K562 (cell line): ENCODE data around the gene HBB. TPM values are rescaled to one million over a fixed set of nuclear protein-coding genes. Genes with fewer than 3 reads are reported as not detected.
A peak's percentile ranks its signal among the peaks of the same experiment; 100 is the strongest.

Experiments
- BRD9 ChIP-seq: fragments of 450-650 bp; IDR thresholded peaks from 2 replicates; pipeline ENCODE4 v1.6.1; 2018; ENCODE audit warnings: low read depth; ENCODE audit not compliant: partially characterized antibody
- CHCHD3 ChIP-seq: fragments of 250-450 bp; sonication (Bioruptor Pico); IDR thresholded peaks from 2 replicates; pipeline ENCODE4 v2.1.2; 2022; ENCODE audit warnings: mild to moderate bottlenecking
- DIDO1 ChIP-seq: fragments of 450-650 bp; IDR thresholded peaks from 2 replicates; pipeline ENCODE4 v1.6.1; 2016; ENCODE audit warnings: low read depth, missing biosample characterization, missing genetic modification characterization
- JUNB ChIP-seq: fragments of 450-650 bp; formaldehyde crosslinking; conservative IDR thresholded peaks from 2 replicates; pipeline ENCODE4 v1.4.0; 2020; ENCODE audit warnings: mild to moderate bottlenecking
- MECOM ChIP-seq: fragments of 250-450 bp; sonication (Bioruptor Pico); IDR thresholded peaks from 2 replicates; pipeline ENCODE4 v1.8.0; 2022; ENCODE audit warnings: inconsistent platforms
- MTA3 ChIP-seq: fragments of 450-650 bp; formaldehyde crosslinking; IDR thresholded peaks from 2 replicates; pipeline ENCODE4 v1.6.1; 2017; ENCODE audit warnings: mild to moderate bottlenecking, borderline replicate concordance
- NCOA2 ChIP-seq, 2 experiments: fragments of 450-650 bp; IDR thresholded peaks; 2 replicates each; pipeline ENCODE4 v1.6.1; 2018; ENCODE audit warnings: mild to moderate bottlenecking in 2 of 2, moderate library complexity in 1 of 2; ENCODE audit not compliant: partially characterized antibody in 2 of 2
- PTBP1 ChIP-seq: fragments of 200-400 bp; formaldehyde crosslinking; IDR thresholded peaks from 2 replicates; pipeline ENCODE4 v1.6.1; 2017; ENCODE audit warnings: low read depth, low read length
- SMARCC2 ChIP-seq: fragments of 450-650 bp; IDR thresholded peaks from 2 replicates; pipeline ENCODE4 v1.6.1; 2017; ENCODE audit warnings: antibody characterized with exemption, moderate library complexity, mild to moderate bottlenecking, low read depth
- SNIP1 ChIP-seq: fragments of 450-650 bp; IDR thresholded peaks from 2 replicates; pipeline ENCODE4 v1.7.1; 2017; ENCODE audit warnings: low read depth, mild to moderate bottlenecking
- SP1 ChIP-seq: sonication (generic); formaldehyde crosslinking; IDR thresholded peaks from 2 replicates; pipeline ENCODE4 v1.8.1; 2022; ENCODE audit warnings: mild to moderate bottlenecking, missing genetic modification reagents
- TAF1 ChIP-seq: IDR thresholded peaks from 2 replicates; pipeline ENCODE4 v1.6.1; 2011; ENCODE audit warnings: mild to moderate bottlenecking, low read length, moderate library complexity; ENCODE audit not compliant: insufficient read depth, control insufficient read depth, severe bottlenecking; ENCODE audit errors: extremely low read depth
- THRAP3 ChIP-seq: fragments of 450-650 bp; IDR thresholded peaks from 2 replicates; pipeline ENCODE4 v1.6.1; 2016; ENCODE audit warnings: mild to moderate bottlenecking, inconsistent platforms, borderline replicate concordance
- ZNF184 ChIP-seq: sonication (generic); formaldehyde crosslinking; IDR thresholded peaks from 2 replicates; pipeline ENCODE4 v1.5.0; 2020; ENCODE audit warnings: missing genetic modification reagents
- ZNF253 ChIP-seq: fragments of 250-450 bp; sonication (Bioruptor Pico); conservative IDR thresholded peaks from 2 replicates; pipeline ENCODE4 v1.6.1; 2021; ENCODE audit warnings: mild to moderate bottlenecking
- ZNF316 ChIP-seq: fragments of 450-650 bp; IDR thresholded peaks from 2 replicates; pipeline ENCODE4 v1.6.1; 2016
- ZNF347 ChIP-seq: fragments of 450-650 bp; formaldehyde crosslinking; IDR thresholded peaks from 2 replicates; pipeline ENCODE4 v1.4.0; 2020; ENCODE audit warnings: low read depth, mild to moderate bottlenecking, moderate library complexity
- ZNF696 ChIP-seq: fragments of 250-450 bp; sonication (Bioruptor Pico); conservative IDR thresholded peaks from 2 replicates; pipeline ENCODE4 v1.4.0; 2020; ENCODE audit warnings: mild to moderate bottlenecking, moderate library complexity
- ZNF76 ChIP-seq: fragments of 250-450 bp; sonication (Bioruptor Pico); IDR thresholded peaks from 2 replicates; pipeline ENCODE4 v1.4.0; 2020; ENCODE audit warnings: mild to moderate bottlenecking, moderate library complexity, borderline replicate concordance
- polyA plus RNA-seq, 8 experiments: library from polyadenylated mRNA; depleted of rRNA in 4 of 8; stranded (reverse) in 5 of 8; unstranded in 3 of 8; fragments of >200 nt; fragmentation: Nextera tagmentation in 2 of 8; fragmentation: Illumina TruSeq in 1 of 8; extraction: Ambion mirVana in 2 of 8; extraction: Trizol in 1 of 8; gene quantifications; 2 replicates each; pipeline versions ENCODE4 v1.2.1 to v1.2.3, GENCODE V29; 2011 to 2014; ENCODE audit warnings: inconsistent platforms in 1 of 8, missing spikeins in 1 of 8
- total RNA-seq, 7 experiments: library from RNA; depleted of rRNA in 6 of 7; stranded (reverse); fragments of >200 nt in 6 of 7; fragmentation: Illumina TruSeq in 2 of 7; extraction: Trizol in 2 of 7; gene quantifications; 2 replicates each; pipeline versions ENCODE4 v1.2.1 to v1.2.3, GENCODE V29; 2011 to 2021; ENCODE audit warnings: low replicate concordance in 1 of 7
- TF ChIP-seq, protein P1 (sequence below): fragments of 250-450 bp; sonication (Bioruptor Pico); IDR thresholded peaks from 2 replicates; pipeline ENCODE4 v1.8.0; 2022; ENCODE audit warnings: moderate library complexity, mild to moderate bottlenecking, inconsistent platforms
- TF ChIP-seq, protein P2 (sequence below): fragments of 450-650 bp; formaldehyde crosslinking; IDR thresholded peaks from 2 replicates; pipeline ENCODE4 v1.4.0; 2020; ENCODE audit warnings: mild to moderate bottlenecking, mixed read lengths
- TF ChIP-seq, protein P3 (sequence below): sonication (generic); formaldehyde crosslinking; IDR thresholded peaks from 2 replicates; pipeline ENCODE4 v1.8.0; 2022; ENCODE audit warnings: mild to moderate bottlenecking, missing genetic modification reagents, borderline replicate concordance
- TF ChIP-seq, protein P4 (sequence below), 2 experiments: fragments of 450-650 bp; IDR thresholded peaks; 2 replicates each; pipeline ENCODE4 v1.6.1; 2016

The HBB gene
- total and polyA plus RNA-seq, 9 of the 15 experiments (the other 6 are each of a cell fraction or from before 2014, with no cell fraction given), result 0.33 to 3.4 (median 1.2) TPM; not detected in 2

DNA sequence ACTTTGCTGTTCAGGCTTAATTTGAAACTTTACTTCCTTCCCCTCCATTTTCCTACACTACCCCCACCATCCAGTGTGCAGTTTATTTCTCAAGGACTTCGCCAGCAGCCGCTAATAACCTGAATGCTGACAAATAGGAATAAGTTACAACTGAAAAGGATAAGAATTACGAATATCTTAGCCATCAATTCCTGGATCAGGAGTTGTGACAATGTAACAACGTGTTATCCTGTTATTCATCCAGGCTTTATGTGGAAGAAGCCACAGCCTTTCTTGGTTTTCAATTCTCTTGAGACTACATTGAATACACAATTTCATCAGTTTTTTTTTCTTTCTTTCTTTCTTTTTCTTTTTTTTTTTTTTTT lies 16.9 kb upstream of the HBB start (continued):
- TF ChIP-seq DIDO1 (tag) (no peak), MTA3 (no peak), ZNF316 (peak; percentile 4; the same call in 1 of the 2 replicates), SMARCC2 (no peak), ZNF184 (CRISPR knock-in tag) (no peak), THRAP3 (no peak), ZNF76 (CRISPR knock-in tag) (no peak), MECOM (CRISPR knock-in tag) (no peak), SP1 (no peak; the same call in 1 of the 2 replicates), PTBP1 (no peak), JUNB (CRISPR knock-in tag) (no peak), ZNF253 (CRISPR knock-in tag) (no peak), ZNF347 (CRISPR knock-in tag) (no peak), ZNF696 (0 out of 2 replicates have a peak, but pooled peaks have one; percentile 17), NCOA2 (IDR thresholded peaks at IDR 0.05; ENCODE audit: partially characterized antibody in 2 of 2) (no peak), BRD9 (no peak), CHCHD3 (peak; percentile 31; the same call in 1 of the 2 replicates), TAF1 (no peak), SNIP1 (no peak)
- TF ChIP-seq, protein P1, sequence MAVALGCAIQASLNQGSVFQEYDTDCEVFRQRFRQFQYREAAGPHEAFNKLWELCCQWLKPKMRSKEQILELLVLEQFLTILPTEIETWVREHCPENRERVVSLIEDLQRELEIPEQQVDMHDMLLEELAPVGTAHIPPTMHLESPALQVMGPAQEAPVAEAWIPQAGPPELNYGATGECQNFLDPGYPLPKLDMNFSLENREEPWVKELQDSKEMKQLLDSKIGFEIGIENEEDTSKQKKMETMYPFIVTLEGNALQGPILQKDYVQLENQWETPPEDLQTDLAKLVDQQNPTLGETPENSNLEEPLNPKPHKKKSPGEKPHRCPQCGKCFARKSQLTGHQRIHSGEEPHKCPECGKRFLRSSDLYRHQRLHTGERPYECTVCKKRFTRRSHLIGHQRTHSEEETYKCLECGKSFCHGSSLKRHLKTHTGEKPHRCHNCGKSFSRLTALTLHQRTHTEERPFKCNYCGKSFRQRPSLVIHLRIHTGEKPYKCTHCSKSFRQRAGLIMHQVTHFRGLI (CRISPR knock-in tag), result no peak
- TF ChIP-seq, protein P2, sequence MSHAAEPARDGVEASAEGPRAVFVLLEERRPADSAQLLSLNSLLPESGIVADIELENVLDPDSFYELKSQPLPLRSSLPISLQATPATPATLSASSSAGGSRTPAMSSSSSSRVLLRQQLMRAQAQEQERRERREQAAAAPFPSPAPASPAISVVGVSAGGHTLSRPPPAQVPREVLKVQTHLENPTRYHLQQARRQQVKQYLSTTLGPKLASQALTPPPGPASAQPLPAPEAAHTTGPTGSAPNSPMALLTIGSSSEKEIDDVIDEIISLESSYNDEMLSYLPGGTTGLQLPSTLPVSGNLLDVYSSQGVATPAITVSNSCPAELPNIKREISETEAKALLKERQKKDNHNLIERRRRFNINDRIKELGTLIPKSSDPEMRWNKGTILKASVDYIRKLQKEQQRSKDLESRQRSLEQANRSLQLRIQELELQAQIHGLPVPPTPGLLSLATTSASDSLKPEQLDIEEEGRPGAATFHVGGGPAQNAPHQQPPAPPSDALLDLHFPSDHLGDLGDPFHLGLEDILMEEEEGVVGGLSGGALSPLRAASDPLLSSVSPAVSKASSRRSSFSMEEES (CRISPR knock-in tag), result peak; percentile 12; the same call in 1 of the 2 replicates
- TF ChIP-seq, protein P3, sequence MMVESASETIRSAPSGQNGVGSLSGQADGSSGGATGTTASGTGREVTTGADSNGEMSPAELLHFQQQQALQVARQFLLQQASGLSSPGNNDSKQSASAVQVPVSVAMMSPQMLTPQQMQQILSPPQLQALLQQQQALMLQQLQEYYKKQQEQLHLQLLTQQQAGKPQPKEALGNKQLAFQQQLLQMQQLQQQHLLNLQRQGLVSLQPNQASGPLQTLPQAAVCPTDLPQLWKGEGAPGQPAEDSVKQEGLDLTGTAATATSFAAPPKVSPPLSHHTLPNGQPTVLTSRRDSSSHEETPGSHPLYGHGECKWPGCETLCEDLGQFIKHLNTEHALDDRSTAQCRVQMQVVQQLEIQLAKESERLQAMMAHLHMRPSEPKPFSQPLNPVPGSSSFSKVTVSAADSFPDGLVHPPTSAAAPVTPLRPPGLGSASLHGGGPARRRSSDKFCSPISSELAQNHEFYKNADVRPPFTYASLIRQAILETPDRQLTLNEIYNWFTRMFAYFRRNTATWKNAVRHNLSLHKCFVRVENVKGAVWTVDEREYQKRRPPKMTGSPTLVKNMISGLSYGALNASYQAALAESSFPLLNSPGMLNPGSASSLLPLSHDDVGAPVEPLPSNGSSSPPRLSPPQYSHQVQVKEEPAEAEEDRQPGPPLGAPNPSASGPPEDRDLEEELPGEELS (CRISPR knock-in tag), result no peak
- TF ChIP-seq, protein P4, sequence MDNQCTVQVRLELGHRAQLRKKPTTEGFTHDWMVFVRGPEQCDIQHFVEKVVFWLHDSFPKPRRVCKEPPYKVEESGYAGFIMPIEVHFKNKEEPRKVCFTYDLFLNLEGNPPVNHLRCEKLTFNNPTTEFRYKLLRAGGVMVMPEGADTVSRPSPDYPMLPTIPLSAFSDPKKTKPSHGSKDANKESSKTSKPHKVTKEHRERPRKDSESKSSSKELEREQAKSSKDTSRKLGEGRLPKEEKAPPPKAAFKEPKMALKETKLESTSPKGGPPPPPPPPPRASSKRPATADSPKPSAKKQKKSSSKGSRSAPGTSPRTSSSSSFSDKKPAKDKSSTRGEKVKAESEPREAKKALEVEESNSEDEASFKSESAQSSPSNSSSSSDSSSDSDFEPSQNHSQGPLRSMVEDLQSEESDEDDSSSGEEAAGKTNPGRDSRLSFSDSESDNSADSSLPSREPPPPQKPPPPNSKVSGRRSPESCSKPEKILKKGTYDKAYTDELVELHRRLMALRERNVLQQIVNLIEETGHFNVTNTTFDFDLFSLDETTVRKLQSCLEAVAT (IDR thresholded peaks at IDR 0.05), result peak; percentile 12 to 71; a peak in 3 of 4 replicates
